OCI-LY1 (cell line): Measurements from ENCODE around the gene SNRPA1.

ENCODE experiments used
- CTCF ChIP-seq: fragments of 200-600 bp; sonication (generic), shearing (Covaris generic); IDR thresholded peaks from 2 replicates; pipeline ENCODE4 v1.5.1; 2017; ENCODE audit warnings: mild to moderate bottlenecking, antibody characterized with exemption, low read length, moderate library complexity, mixed read lengths
- EZH2 ChIP-seq: fragments of 200-600 bp; sonication (generic), shearing (Covaris generic); IDR thresholded peaks from 2 replicates; pipeline ENCODE4 v1.8.0; 2017; ENCODE audit warnings: borderline replicate concordance, mixed run types, mild to moderate bottlenecking, antibody characterized with exemption, low read length, moderate library complexity, mixed read lengths

- no peak for TF ChIP-seq CTCF
- no peak for TF ChIP-seq EZH2
Measured at GRCh38 chr15:101283931-101284330, 11.1 kb downstream of the SNRPA1 start.
